ENCODE measurements around the gene SNN. TPM values are rescaled to one million over a fixed set of nuclear protein-coding genes. Genes with fewer than 3 reads are reported as not detected.

The SNN gene
- total RNA-seq, 1 experiment from 2014 or later = 14.9 TPM

GRCh38 chr16:11727796-11728543, 59.7 kb downstream of the SNN start:
- no peak for DNase-seq (ENCODE audit: low spot score)

Other genes with a start within 250 kb of the SNN start
- 98.1 and 120 TPM in 2 replicates for gene LITAF, start 81.5 kb upstream of the SNN start, total RNA-seq (2014; rRNA removed; shearing (Covaris generic))
- gene TXNDC11, start 74.4 kb downstream of the SNN start, total RNA-seq (2014; rRNA removed; shearing (Covaris generic)) = 23.7 and 24.4 TPM in 2 replicates
- gene ZC3H7A, start 128.8 kb downstream of the SNN start, total RNA-seq (2014; rRNA removed; shearing (Covaris generic)) = 16.7 and 19.4 TPM in 2 replicates
- gene RSL1D1, start 183.1 kb downstream of the SNN start, total RNA-seq (2014; rRNA removed; shearing (Covaris generic)) = 242 and 250 TPM in 2 replicates
- 66.2 and 76.1 TPM in 2 replicates for gene GSPT1, start 247.5 kb downstream of the SNN start, total RNA-seq (2014; rRNA removed; shearing (Covaris generic))

Measured in H4 (cell line).